ENCODE data around the gene RNU6-9. TPM values are rescaled to one million over a fixed set of nuclear protein-coding genes. Genes with fewer than 3 reads are reported as not detected.
A peak's percentile ranks its signal among the peaks of the same experiment; 100 is the strongest.

The RNU6-9 gene
- total RNA-seq, 1 donor from 2014 or later = not detected

DNA sequence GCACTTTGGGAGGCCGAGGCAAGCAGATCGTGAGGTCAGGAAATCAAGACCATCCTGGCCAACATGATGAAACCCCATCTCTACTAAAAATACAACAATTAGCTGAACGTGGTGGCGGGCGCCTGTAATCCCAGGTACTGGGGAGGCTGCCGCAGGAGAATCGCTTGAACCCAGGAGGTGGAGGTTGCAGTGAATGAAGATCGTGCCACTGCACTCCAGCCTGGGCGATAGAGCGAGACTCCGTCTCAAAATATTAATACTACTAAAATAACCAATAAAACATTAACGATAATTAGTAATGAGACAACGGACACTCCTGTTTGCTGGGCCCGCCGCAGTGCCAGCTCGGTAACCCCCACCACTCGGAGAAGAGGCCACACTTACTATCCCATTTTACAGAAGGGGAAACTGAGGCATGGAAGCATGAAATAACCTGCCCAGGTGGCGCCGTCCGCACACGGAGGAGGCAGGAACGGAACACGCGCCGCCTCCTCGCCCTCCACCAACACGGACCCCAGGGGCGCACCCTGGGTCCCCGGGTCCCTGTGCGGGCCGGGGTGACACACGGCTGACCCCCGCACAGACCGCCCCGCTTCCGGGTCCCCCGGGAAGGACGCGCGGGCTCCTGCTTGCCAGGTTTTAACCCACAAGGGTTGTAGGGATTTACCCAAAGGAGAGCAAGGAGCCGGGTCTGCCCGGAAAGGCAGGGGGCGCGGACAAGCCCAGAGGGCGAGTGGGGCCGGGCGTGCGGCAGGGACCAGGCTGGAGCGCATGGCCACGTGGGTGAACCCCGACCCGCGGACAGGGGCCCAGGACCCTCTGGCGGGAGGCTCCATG, 18.1 kb downstream of the RNU6-9 start:
- no peak for FAIRE-seq
- peaks cover 5% of the 10 kb centered on the region for H3K4me1 Mint-ChIP-seq (ENCODE audit: low read depth, unreplicated experiment)

DNA sequence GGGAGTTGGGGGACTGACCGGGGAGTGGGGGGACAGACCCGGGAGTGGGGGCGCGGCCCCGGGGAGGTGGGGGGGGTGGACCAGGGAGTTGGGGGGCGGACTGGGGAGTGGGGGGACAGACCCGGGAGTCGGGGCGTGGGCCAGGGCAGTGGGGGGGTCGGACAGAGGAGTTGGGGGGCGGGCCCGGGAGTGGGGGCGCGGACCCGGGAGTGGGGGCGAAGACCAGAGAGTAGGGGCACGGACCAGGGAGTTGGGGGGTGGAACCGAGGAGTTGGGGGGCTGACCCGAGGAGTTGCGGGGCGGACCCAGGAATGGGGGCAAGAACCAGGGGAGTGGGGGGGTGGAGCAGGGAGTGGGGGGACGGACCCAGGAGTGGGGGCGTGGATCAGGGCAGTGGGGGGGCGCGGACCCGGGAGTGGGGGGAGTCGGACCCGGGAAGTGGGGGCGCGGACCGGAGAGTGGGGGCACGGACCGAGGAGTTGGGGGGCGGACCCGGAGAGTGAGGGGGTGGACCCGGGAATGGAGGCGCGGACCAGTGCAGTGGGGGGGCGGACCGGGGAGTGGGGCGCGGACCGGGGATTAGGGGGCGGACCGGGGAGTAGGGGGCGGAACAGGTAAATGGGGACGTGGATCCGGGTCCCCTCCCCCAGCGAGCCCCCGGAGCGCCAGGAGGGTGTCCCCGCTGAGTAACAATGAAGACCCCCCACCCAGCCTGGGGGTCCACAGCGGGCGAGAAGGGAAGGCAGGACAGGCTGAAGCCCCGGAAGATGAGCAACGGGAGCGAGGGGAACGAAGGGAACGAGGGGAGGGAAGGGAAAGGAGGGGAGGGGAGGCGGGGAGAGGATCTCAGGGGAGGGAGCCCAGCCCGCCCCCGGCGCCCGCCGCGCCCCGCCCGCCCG, 19.1 kb downstream of the RNU6-9 start:
- Mint-ChIP-seq H3K27me3 (ENCODE audit: low read depth, unreplicated experiment) (peaks cover 2% of the 10 kb centered on the region), H3K36me3 (ENCODE audit: low read depth, unreplicated experiment) (peaks cover 2% of the 10 kb centered on the region), H3K27ac (ENCODE audit: unreplicated experiment) (no peak overlapping the region), H3K9me3 (ENCODE audit: unreplicated experiment) (no peaks in the 10 kb centered on the region), H3K4me3 (ENCODE audit: unreplicated experiment) (peak overlapping the region; percentile 79), H3K4me1 (ENCODE audit: low read depth, unreplicated experiment) (peaks cover 5% of the 10 kb centered on the region)
- TF ChIP-seq, protein P1, sequence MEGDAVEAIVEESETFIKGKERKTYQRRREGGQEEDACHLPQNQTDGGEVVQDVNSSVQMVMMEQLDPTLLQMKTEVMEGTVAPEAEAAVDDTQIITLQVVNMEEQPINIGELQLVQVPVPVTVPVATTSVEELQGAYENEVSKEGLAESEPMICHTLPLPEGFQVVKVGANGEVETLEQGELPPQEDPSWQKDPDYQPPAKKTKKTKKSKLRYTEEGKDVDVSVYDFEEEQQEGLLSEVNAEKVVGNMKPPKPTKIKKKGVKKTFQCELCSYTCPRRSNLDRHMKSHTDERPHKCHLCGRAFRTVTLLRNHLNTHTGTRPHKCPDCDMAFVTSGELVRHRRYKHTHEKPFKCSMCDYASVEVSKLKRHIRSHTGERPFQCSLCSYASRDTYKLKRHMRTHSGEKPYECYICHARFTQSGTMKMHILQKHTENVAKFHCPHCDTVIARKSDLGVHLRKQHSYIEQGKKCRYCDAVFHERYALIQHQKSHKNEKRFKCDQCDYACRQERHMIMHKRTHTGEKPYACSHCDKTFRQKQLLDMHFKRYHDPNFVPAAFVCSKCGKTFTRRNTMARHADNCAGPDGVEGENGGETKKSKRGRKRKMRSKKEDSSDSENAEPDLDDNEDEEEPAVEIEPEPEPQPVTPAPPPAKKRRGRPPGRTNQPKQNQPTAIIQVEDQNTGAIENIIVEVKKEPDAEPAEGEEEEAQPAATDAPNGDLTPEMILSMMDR (IDR thresholded peaks at IDR 0.05; ENCODE audit: insufficient read depth, low read depth, low read length) = no peak
- TF ChIP-seq EZH2 (IDR thresholded peaks at IDR 0.05; ENCODE audit: insufficient read depth, low read length) = no peak
- Histone ChIP-seq H2AFZ (ENCODE audit: low read depth, low read length) (no peak overlapping the region), H3K4me2 (ENCODE audit: low read length) (peak overlapping the region; percentile 88), H3K4me3 (ENCODE audit: insufficient read depth, low read depth, low read length) (peak overlapping the region; percentile 68), H3K27me3 (ENCODE audit: insufficient read depth, low read length) (peaks cover under 1% of the 10 kb centered on the region), H3K9ac (ENCODE audit: low read length) (peak overlapping the region; percentile 88), H4K20me1 (ENCODE audit: insufficient read depth, low read length) (peaks cover 30% of the 10 kb centered on the region), H3K79me2 (ENCODE audit: insufficient read depth, low read length) (peaks cover 31% of the 10 kb centered on the region), H3K36me3 (ENCODE audit: insufficient read depth, low read length) (no peaks in the 10 kb centered on the region), H3K27ac (ENCODE audit: low read depth, low read length) (peak overlapping the region; percentile 65), H3K9me3 (ENCODE audit: insufficient read depth, low read depth, low read length) (no peaks in the 10 kb centered on the region), H3K4me1 (ENCODE audit: insufficient read depth, low read length) (peaks cover 20% of the 10 kb centered on the region)
- FAIRE-seq (no peak), DNase-seq (ENCODE audit: low read depth) (no peak)

More for the DNA sequence above, 18.1 kb downstream of the RNU6-9 start:
- H3K4me2 ChIP-seq (ENCODE audit: low read length) = peak overlapping the region; percentile 44
- H3K36me3 ChIP-seq (ENCODE audit: insufficient read depth, low read length) = no peaks in the 10 kb centered on the region
- H3K36me3 Mint-ChIP-seq (ENCODE audit: low read depth, unreplicated experiment) = peaks cover 2% of the 10 kb centered on the region
- no peak overlapping the region for H2AFZ ChIP-seq (ENCODE audit: low read depth, low read length)
- H3K27me3 Mint-ChIP-seq (ENCODE audit: low read depth, unreplicated experiment) = peaks cover 2% of the 10 kb centered on the region
- H3K9ac ChIP-seq (ENCODE audit: low read length) = no peak overlapping the region
- H3K4me3 Mint-ChIP-seq (ENCODE audit: unreplicated experiment) = peak overlapping the region; percentile 85
- H3K27ac ChIP-seq (ENCODE audit: low read depth, low read length) = no peak overlapping the region
- no peaks in the 10 kb centered on the region for H3K27me3 ChIP-seq (ENCODE audit: insufficient read depth, low read length)
- H3K27ac Mint-ChIP-seq (ENCODE audit: unreplicated experiment) = no peak overlapping the region
- H3K79me2 ChIP-seq (ENCODE audit: insufficient read depth, low read length) = peaks cover 40% of the 10 kb centered on the region
- no peak for TF ChIP-seq EZH2 (IDR thresholded peaks at IDR 0.05; ENCODE audit: insufficient read depth, low read length)
- TF ChIP-seq, protein P1 (IDR thresholded peaks at IDR 0.05; ENCODE audit: insufficient read depth, low read depth, low read length) = no peak
- peak overlapping the region; percentile 1 for H3K4me3 ChIP-seq (ENCODE audit: insufficient read depth, low read depth, low read length)
- H3K9me3 Mint-ChIP-seq (ENCODE audit: unreplicated experiment) = no peaks in the 10 kb centered on the region
- H4K20me1 ChIP-seq (ENCODE audit: insufficient read depth, low read length) = peaks cover 40% of the 10 kb centered on the region
- H3K9me3 ChIP-seq (ENCODE audit: insufficient read depth, low read depth, low read length) = no peaks in the 10 kb centered on the region
- H3K4me1 ChIP-seq (ENCODE audit: insufficient read depth, low read length) = peaks cover 16% of the 10 kb centered on the region
- no peak for DNase-seq (ENCODE audit: low read depth)
